Astrocyte of the cerebellum (primary cell): Measurements from ENCODE around the gene FAM161A.

ENCODE experiments used
- DNase-seq: peaks from one replicate; pipeline ENCODE4 v3.0.0-alpha.2; 2011; ENCODE audit warnings: low read depth
- H3K4me3 ChIP-seq: 2 replicates; pipeline ENCODE4 v1.5.1; 2011; ENCODE audit warnings: mild to moderate bottlenecking, low read depth, low read length, moderate library complexity
- in situ Hi-C: cut with HindIII; loops from 2 replicates; pipeline ENCODE4 v1.10.0; 2017; ENCODE audit warnings: low sequenced_read_pairs
- TF ChIP-seq, protein P1 (sequence below): IDR thresholded peaks from 2 replicates; pipeline ENCODE4 v1.5.1; 2012; ENCODE audit warnings: low read length, low read depth, moderate library complexity, mild to moderate bottlenecking; ENCODE audit errors: missing control alignments

FAM161A gene

DNA sequence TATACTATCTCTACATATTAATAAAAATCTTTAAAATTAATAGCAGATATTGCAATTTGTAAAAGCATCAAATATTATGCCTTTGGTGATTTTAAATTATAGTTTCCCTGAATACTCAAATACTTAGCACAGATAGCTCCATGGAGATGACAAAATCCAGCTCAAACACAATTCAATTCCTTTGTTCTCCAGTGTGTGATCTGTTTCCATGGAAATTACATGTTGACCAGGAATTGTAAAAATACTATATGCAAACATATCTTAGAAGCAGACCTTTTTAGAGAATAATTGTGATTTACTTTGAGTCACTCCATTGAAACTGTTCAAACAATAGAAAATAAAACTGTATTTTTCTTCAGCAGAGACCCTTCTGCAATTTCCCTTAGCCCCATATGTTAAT, 68.3 kb downstream of the FAM161A start:
- DNase-seq = no peak
- TF ChIP-seq, protein P1, sequence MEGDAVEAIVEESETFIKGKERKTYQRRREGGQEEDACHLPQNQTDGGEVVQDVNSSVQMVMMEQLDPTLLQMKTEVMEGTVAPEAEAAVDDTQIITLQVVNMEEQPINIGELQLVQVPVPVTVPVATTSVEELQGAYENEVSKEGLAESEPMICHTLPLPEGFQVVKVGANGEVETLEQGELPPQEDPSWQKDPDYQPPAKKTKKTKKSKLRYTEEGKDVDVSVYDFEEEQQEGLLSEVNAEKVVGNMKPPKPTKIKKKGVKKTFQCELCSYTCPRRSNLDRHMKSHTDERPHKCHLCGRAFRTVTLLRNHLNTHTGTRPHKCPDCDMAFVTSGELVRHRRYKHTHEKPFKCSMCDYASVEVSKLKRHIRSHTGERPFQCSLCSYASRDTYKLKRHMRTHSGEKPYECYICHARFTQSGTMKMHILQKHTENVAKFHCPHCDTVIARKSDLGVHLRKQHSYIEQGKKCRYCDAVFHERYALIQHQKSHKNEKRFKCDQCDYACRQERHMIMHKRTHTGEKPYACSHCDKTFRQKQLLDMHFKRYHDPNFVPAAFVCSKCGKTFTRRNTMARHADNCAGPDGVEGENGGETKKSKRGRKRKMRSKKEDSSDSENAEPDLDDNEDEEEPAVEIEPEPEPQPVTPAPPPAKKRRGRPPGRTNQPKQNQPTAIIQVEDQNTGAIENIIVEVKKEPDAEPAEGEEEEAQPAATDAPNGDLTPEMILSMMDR = no peak
- in situ Hi-C loops = no loop called here
- no peak overlapping the region for H3K4me3 ChIP-seq

DNA sequence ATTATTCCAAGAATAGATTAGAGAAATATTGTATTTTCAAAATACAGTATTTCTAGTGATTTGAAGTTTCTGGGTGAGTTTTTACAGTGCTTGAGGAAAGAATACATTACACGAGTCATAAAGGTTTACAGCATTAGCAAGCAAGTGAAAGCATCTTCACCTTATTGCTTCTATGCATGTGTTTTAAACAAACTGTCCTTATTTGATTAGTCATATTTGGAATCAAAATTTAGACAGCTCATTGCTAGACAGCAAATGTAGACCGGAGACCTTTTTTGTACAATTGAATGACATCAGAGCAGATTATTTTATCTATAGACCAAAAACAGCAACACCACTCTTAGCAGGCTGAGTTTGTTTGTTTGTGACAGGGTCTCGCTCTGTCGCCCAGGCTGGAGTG, 69.2 kb downstream of the FAM161A start:
- no peak for DNase-seq
- in situ Hi-C loops = no loop called here
- no peak overlapping the region for H3K4me3 ChIP-seq
- TF ChIP-seq, protein P1 = no peak

DNA sequence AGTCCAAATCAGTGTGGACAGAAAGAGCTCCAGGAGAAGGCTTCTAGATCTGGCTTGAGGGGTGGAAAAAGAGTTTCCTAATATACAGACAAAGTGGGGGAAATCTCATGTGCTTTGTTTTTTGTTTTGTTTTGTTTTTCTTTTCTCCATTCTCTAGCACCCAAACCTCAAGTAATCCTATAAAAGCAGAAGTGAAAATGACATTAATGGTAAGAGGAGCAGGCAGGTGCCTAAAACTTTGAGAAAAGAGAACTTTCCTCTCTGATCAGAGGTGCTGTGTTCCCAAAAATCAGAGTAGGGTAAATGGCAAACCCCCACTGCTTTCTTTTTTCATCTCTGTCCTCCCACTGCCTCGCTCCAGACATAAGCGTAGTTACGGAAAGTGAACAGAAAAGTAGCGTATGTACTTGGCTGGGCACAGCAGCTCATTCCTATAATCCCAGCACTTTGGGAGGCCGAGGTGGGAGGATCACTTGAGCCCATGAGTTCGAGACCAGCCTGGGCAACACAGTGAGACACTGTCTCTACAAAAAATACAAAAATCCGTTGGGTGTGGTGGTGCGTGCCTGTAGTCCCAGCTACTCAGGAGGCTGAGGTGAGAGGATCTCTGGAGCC, 77.8 kb downstream of the FAM161A start:
- in situ Hi-C loops = no loop called here
- TF ChIP-seq, protein P1 = no peak
- no peak for DNase-seq
- no peak overlapping the region for H3K4me3 ChIP-seq
